Spleen (tissue), 11 donors: ENCODE results near the gene ATXN1. TPM values are rescaled to one million over a fixed set of nuclear protein-coding genes. Genes with fewer than 3 reads are reported as not detected.
A peak's percentile ranks its signal among the peaks of the same experiment; 100 is the strongest.

Source experiments
- DNase-seq: peaks from one replicate; pipeline ENCODE4 v3.0.0-alpha.2; 2020
- H3K27ac ChIP-seq, 8 donors: fragments of 200-600 bp; sonication (generic) in 7 of 8; 1 replicate in 4 of 8; 2 replicates in 4 of 8; pipeline versions ENCODE4 v1.5.0 to v1.8.0; 2016 to 2021; ENCODE audit warnings: inconsistent platforms in 4 of 8, mild to moderate bottlenecking in 4 of 8, moderate library complexity in 1 of 8
- H3K27me3 ChIP-seq, 7 donors: fragments of 200-600 bp; sonication (generic) in 6 of 7; replicated peaks in 1 of 7; 1 replicate in 4 of 7; 2 replicates in 3 of 7; pipeline versions ENCODE4 v1.5.0 to v1.8.0; 2016 to 2021; ENCODE audit warnings: inconsistent platforms in 3 of 7, mild to moderate bottlenecking in 1 of 7
- H3K36me3 ChIP-seq, 6 donors: fragments of 200-600 bp; sonication (generic) in 5 of 6; 1 replicate in 4 of 6; 2 replicates in 2 of 6; pipeline versions ENCODE4 v1.5.0 to v1.8.0; 2016 to 2021; ENCODE audit warnings: inconsistent platforms in 2 of 6
- H3K4me1 ChIP-seq, 6 donors: fragments of 200-600 bp; sonication (generic) in 5 of 6; 1 replicate in 3 of 6; 2 replicates in 3 of 6; pipeline versions ENCODE4 v1.5.0 to v1.8.0; 2016 to 2021; ENCODE audit warnings: inconsistent platforms in 3 of 6
- H3K4me3 ChIP-seq, 8 donors: fragments of 200-600 bp; sonication (generic) in 7 of 8; 1 replicate in 4 of 8; 2 replicates in 4 of 8; pipeline versions ENCODE4 v1.5.0 to v1.8.0; 2016 to 2021; ENCODE audit warnings: inconsistent platforms in 4 of 8, mild to moderate bottlenecking in 4 of 8, moderate library complexity in 2 of 8
- H3K9me3 ChIP-seq, 8 donors: fragments of 200-600 bp; sonication (generic) in 7 of 8; 1 replicate in 4 of 8; 2 replicates in 4 of 8; pipeline versions ENCODE4 v1.5.0 to v1.8.0; 2016 to 2021; ENCODE audit warnings: inconsistent platforms in 4 of 8
- CTCF ChIP-seq, 11 experiments: fragments of 200-600 bp in 7 of 11; fragments of 450-650 bp in 4 of 11; sonication (generic) in 4 of 11; IDR thresholded peaks in 8 of 11; conservative IDR thresholded peaks in 3 of 11; 1 replicate in 7 of 11; 2 replicates in 4 of 11; pipeline versions ENCODE4 v1.4.0 to v1.8.0; 2016 to 2021; ENCODE audit warnings: antibody characterized with exemption in 11 of 11, inconsistent platforms in 4 of 11, mild to moderate bottlenecking in 1 of 11
- POLR2A ChIP-seq, 3 donors: fragments of 450-650 bp; IDR thresholded peaks; one replicate each; pipeline ENCODE4 v1.5.1; 2017; ENCODE audit warnings: antibody characterized with exemption in 3 of 3, mild to moderate bottlenecking in 1 of 3
- POLR2AphosphoS5 ChIP-seq, 3 donors: sonication (generic); formaldehyde crosslinking; IDR thresholded peaks; one replicate each; pipeline ENCODE4 v1.5.1; 2017; ENCODE audit warnings: antibody characterized with exemption in 3 of 3
- WGBS, 5 donors: extraction: QIAGEN DNeasy Blood & Tissue Kit in 3 of 5; methylation state at CpG; one replicate each; pipeline versions ENCODE4 v1.1.5 to v1.1.7; 2013 to 2018; 5-methylcytosine and 5-hydroxymethylcytosine counted together
- intact Hi-C: fragments of 100-400 bp; cut with DNase I; formaldehyde crosslinking; loops from one replicate; pipeline ENCODE4 v1.15.0; 2023; ENCODE audit warnings: low total_unique reads
- polyA plus RNA-seq, 3 donors: library from polyadenylated mRNA; stranded (reverse); fragments of 200-250 nt; gene quantifications; one replicate each; pipeline ENCODE4 v1.2.1, GENCODE V29; 2013
- total RNA-seq, 7 donors: library from RNA; depleted of rRNA in 3 of 7; stranded (reverse); fragments of >200 nt in 3 of 7; fragmentation: NEBNext Ultra II Directional in 4 of 7; extraction: Animal tissue kit (Norgen Biotek cat#: 25700) in 4 of 7; gene quantifications; one replicate each; pipeline versions ENCODE4 v1.1.0 to v1.2.1, GENCODE V29; 2016 to 2021
- donor health status: healthy with polysubstance abuse.
- donor health status: DM: no; HTN: no; CAD: no; lungs with moderate emphysema.
- donor health status: DM: no; HTN: no; CAD: no.
- donor health status: Bipolar disorder and iron deficiency.
- donor health status: healthy.
- donor health status: DM: no; HTN: no; CAD: no.
- donor health status: DM: yes; HTN: yes; CAD: no.

ATXN1 gene
- total and polyA plus RNA-seq, 10 donors = 3.5 to 123 (median 73.9) TPM

GRCh38 chr6:16751251-16751946 lies 9.9 kb downstream of the ATXN1 start:
- Histone ChIP-seq H3K27ac (peak overlapping the region in 2 of 8 donors; percentile 67 to 79), H3K4me1 (peaks cover 6 to 99% (median 62%) of the 10 kb centered on the region in 6 donors), H3K4me3 (no peak overlapping the region), H3K36me3 (peaks cover 0 to 46% (median 3%) of the 10 kb centered on the region in 6 donors), H3K27me3 (no peaks in the 10 kb centered on the region), H3K9me3 (no peaks in the 10 kb centered on the region)
- WGBS, 5 donors = 79 to 96% (median 92%) methylated on average over 2 of the region's 2 CpGs
- TF ChIP-seq POLR2A (IDR thresholded peaks at IDR 0.05) = no peak
- TF ChIP-seq POLR2AphosphoS5 (IDR thresholded peaks at IDR 0.05) = no peak
- TF ChIP-seq CTCF (IDR thresholded peaks at IDR 0.05 in 8 of 11, conservative IDR thresholded peaks at IDR 0.05 in 3 of 11) = no peak
- intact Hi-C loops = no loop called here
- DNase-seq = no peak

GRCh38 chr6:16750566-16750965 lies 10.7 kb downstream of the ATXN1 start:
- no peak for DNase-seq
- H3K36me3 ChIP-seq = peaks cover 0 to 46% (median 3%) of the 10 kb centered on the region in 6 donors
- no peak overlapping the region for H3K27ac ChIP-seq
- H3K27me3 ChIP-seq = no peaks in the 10 kb centered on the region
- no peaks in the 10 kb centered on the region for H3K9me3 ChIP-seq
- intact Hi-C loops = no loop called here
- no peak overlapping the region for H3K4me3 ChIP-seq
- H3K4me1 ChIP-seq = peaks cover 9 to 98% (median 60%) of the 10 kb centered on the region in 6 donors
- TF ChIP-seq POLR2A (IDR thresholded peaks at IDR 0.05) = no peak
- TF ChIP-seq POLR2AphosphoS5 (IDR thresholded peaks at IDR 0.05) = no peak
- no peak for TF ChIP-seq CTCF (IDR thresholded peaks at IDR 0.05 in 8 of 11, conservative IDR thresholded peaks at IDR 0.05 in 3 of 11)
- WGBS, 5 donors = 93 to 96% (median 94%) methylated on average over 5 of the region's 5 CpGs

GRCh38 chr6:16749516-16750485 lies 11.5 kb downstream of the ATXN1 start:
- TF ChIP-seq POLR2A (IDR thresholded peaks at IDR 0.05) (no peak), CTCF (IDR thresholded peaks at IDR 0.05 in 8 of 11, conservative IDR thresholded peaks at IDR 0.05 in 3 of 11) (no peak), POLR2AphosphoS5 (IDR thresholded peaks at IDR 0.05) (no peak)
- peaks cover 0 to 48% (median 3%) of the 10 kb centered on the region in 6 donors for H3K36me3 ChIP-seq
- H3K27me3 ChIP-seq = no peaks in the 10 kb centered on the region
- DNase-seq = no peak
- no peak overlapping the region for H3K4me3 ChIP-seq
- WGBS, 5 donors = 88 to 95% (median 91%) methylated on average over 10 of the region's 10 CpGs
- intact Hi-C loops = no loop called here
- H3K4me1 ChIP-seq = peaks cover 9 to 98% (median 52%) of the 10 kb centered on the region in 6 donors
- peak overlapping the region in 1 of 8 donors; percentile 14 for H3K27ac ChIP-seq
- no peaks in the 10 kb centered on the region for H3K9me3 ChIP-seq

- DNase-seq = no peak
- WGBS, 5 donors = 61 to 87% (median 80%) methylated on average over 2 of the region's 2 CpGs
- Histone ChIP-seq H3K27ac (peak overlapping the region in 7 of 8 donors; percentile 1 to 41 (median 29)), H3K36me3 (peaks cover 0 to 56% (median 3%) of the 10 kb centered on the region in 6 donors), H3K27me3 (no peaks in the 10 kb centered on the region), H3K4me1 (peaks cover 9 to 98% (median 45%) of the 10 kb centered on the region in 6 donors), H3K4me3 (no peak overlapping the region), H3K9me3 (no peaks in the 10 kb centered on the region)
- TF ChIP-seq POLR2AphosphoS5 (IDR thresholded peaks at IDR 0.05) (no peak), POLR2A (IDR thresholded peaks at IDR 0.05) (no peak), CTCF (IDR thresholded peaks at IDR 0.05 in 8 of 11, conservative IDR thresholded peaks at IDR 0.05 in 3 of 11) (no peak)
- intact Hi-C loops = no loop called here
Measured at GRCh38 chr6:16748025-16748319, 13.3 kb downstream of the ATXN1 start.
